ENCODE results near the gene METTL24.

METTL24 gene, protein sequence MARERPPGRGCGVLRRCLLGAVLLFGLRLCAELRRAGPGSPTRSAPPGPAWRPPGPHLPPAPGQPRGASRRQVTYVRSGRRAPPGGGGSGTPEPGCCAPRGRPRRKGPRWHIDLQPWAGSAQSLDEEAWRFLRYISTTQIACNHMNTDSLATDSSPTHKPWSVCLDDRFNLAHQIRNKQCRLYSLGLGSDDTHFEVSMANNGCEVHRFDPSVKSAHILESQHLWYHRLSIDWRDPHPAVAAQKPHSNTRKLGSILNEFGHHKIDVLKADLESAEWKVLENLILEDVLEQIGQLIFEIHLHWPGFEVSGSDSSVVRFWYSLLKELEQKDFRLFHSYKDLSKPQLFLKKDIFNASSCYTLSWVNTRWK

DNA sequence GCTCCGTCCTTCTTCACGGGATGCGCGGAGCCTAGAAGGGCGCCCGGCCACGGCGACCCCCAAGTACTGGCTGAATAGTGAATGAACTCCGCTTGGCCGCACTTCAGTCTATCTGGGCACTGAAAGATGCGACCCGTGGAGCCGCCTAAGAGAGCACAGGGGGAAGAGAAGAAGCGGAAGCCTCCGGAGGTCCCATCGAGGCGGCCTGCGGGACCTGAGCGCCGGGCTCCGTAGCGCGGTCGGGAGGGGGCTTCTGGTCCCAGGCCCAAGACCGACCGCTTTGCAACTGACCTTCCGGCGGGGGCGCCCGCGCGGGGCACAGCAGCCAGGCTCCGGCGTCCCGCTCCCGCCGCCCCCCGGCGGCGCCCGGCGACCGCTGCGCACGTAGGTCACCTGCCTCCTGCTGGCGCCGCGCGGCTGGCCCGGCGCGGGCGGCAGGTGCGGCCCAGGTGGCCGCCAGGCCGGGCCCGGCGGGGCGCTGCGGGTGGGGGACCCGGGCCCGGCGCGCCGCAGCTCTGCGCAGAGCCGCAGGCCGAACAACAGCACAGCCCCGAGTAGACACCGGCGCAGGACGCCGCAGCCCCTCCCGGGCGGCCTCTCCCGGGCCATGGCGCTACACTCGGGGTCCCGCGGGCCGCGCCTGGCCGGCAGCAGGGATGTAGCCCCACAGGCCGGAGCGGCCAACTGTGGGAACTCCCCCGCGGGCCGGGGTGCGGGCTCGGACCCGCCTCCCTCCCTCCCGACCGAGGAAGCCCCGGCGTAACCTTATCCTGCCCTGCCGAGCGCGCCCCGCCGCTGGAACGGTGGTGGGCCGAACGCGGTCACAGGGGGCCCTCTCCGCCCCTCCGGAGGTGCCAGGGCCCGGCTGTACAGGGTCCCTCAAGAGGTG is at the start of gene METTL24:
Gene METTL24 (minus strand): TSS at position 686 of the 889 bp plus-strand sequence. CDS start 77 bp downstream, at position 609.
- DNase-seq (ENCODE audit: low spot score): no peak

DNA sequence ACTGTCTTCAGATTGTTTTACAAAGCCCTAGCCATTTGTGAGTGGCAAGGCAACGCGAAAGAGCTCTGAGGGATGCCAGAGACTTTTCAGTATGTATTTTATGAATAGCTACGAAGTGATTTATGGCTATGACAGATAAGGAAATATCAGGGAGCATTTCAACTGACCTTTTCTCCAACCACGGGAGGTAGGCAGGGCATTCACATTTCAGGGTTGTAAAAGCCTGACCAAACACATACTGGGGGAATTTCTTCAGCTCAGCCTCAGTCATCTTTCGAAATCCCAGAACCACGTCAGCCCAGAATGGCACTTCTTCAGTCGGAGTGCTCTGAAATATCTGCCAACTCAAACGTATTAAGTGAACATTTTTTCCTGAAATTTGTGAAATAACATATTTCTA is 46.5 kb upstream of the METTL24 start:
- no peak for DNase-seq (ENCODE audit: low spot score)

DNA sequence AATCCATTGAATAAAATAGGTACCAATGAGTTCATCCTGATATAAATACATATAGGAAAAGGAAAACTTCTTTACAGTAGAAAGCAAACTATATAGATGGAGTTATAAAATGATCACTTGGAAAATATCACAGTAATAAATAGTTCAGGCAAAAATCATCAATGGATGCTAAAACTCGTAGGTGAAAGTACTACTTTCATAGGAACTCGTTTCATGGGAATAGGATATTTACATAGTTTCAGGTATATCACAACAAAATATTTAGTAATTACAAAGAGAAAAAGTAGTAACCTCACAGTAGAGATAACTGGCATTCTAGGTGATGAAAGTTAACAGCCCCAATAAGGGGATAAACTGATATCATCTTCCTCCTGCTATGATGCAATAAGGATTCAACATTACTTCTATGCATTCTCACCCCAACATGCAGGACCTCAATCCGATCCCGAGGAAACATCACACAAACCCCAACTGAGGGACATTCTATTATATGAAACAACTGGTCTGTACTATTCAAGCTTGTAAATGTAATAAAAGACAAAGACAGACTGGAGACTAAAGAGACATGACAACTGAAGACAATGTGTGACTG is 43.5 kb upstream of the METTL24 start:
- no peak for DNase-seq (ENCODE audit: low spot score)

DNA sequence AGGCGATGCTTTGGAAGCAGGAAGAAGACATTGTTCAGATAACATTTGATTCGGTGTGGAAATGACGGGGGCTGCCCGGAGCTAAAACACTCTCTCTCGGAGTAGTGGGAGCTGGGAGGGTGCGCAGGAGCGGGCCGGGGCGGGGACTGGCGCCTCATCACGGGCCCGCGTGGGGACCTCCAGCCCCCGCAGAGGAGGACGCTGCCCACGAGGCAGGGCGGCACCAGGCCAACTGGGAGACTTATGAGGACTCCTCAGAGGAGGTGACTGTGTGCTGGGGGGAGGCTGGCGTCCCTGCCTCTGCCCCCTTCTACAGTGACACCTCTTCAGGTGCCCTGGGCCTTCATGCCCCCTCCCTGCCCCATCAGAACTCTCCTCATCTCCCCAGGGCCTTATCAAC is 42.1 kb upstream of the METTL24 start:
- DNase-seq (ENCODE audit: low spot score): no peak

DNA sequence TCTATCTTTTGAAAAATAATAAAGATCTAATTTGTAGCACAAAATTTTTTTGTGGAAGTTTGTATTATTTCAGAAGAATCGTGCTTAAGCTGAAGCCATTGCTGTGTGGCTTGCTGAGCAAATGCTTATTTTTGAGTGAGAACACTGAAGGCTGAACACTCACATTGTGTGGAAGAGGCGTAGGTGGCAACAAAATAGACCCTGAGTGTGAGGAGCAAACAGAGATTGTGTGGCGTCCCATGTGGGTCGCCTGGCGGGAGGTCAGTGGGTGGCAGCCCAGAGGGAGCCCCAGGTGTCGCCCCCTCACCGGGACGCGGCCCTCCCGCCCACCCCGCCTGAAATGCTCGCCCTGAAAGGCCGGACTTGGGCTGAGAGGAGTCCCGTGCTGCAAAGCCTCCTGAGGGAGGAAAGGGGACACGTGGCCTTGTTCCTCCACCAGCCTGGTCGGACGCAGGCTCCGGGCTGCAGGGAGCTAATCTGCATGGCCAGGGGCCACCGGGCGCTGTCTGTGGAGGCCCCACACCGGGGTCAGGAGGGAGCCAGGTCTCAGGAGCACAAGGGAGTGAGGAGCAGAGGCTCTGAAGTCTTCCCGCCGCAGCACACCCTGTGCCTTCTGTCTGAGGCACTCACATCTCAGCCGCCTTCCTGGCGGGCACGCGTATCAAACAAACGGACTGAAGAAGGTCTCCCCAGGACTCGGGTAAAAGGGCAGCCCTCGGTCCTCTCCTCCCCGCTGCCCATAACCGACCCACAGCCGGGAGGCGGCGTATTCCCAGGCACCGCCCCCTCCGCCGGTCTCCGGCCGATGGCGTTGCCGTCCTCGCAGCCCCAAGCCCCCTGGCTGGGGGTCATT is 41.3 kb upstream of the METTL24 start:
- no peak for DNase-seq (ENCODE audit: low spot score)

DNA sequence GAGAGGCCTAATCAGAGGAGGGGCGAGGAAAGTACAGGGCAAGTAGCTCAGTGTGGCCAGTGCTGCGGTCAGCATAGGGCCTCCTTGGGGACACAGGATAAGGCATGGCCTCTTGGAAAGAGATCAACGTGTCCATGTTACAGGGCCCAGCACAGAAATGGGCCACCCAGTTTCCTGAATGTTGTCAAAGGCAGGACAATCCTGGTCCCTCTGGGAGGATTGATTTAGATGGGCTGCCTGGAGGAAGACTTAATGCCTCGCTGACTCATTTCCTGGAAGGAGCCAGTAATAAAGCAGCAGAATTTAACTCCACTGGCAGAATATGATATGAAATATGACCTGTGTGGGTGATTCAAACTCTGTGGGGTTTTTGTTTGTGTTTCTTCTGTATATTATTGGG is 40.6 kb upstream of the METTL24 start:
- DNase-seq (ENCODE audit: low spot score): no peak

DNA sequence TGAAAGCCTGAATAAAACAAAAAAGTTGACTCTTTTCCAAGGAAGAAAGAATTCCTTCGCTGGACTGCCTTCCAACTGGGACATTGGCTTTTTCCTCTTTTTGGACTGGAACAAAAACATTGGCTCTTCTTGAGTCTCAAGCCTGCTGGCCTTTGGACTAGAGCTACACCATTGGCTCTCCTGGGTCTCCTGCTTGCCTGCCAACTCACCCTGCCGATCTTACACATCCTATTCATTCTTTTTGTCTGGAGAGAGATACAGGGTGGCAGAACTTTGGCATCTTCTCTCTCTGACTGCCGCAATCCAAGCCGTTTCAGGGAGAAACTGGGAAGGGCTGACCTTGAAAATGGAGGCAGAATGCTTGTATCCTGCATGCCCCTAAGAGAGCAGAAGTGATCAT is 37.1 kb upstream of the METTL24 start:
- no peak for DNase-seq (ENCODE audit: low spot score)

DNA sequence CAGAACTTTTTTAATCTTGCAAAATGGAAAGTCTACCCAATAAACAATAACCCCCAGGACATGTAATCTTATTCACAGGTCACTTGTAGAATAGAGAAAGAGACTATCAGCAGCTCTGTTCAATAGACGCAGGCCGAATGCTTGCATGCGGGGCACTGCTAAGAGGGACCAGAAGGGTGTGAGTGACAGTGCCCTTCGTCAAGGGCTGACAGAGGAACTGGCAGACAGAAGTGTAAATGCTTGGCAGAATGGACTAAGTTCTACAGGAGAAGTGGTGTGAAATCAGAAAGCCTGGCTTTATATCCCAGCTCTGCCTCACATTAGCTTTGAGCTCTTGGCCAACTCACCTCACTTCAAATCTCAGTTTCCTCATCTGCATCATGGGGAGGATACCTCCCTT is 36.3 kb upstream of the METTL24 start:
- DNase-seq (ENCODE audit: low spot score): no peak

DNA sequence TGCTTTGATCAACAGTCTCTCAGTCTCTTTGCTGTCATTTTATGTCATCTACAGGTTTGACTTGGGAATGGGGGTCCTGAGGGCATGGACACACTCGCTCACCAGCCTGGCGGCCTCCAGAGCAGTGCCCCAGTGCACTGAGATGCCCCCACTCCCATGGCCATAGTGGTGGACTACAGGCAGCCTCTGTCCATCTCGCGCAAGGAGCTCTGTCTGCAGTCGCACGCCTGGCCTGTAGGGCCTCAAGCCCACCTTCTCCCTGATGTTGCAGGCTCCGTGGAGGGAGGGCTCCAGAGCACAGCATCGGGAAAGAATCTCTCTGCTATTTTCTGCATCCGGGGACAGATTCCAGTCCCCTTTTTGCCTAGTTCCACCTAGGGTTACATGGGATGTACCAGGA is 34.6 kb upstream of the METTL24 start:
- DNase-seq (ENCODE audit: low spot score): no peak

DNA sequence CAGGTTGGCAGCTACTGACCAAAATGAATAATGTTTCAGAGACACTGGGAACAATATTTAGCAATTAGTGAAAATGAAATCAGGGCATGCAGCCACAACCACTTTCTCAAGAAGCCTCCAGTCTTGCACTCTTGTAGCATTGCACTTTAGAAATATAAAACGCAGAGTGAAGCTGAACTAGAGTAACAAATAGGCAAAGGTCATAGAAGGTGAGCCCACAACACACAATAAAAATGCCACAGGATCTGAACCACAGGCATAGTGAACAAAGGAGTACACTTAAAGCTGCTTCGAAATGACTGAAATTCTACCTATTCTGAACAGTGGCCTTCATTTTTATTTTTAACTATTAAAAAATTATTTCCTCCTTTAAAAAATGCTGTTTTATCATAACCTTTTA is 32.3 kb upstream of the METTL24 start:
- no peak for DNase-seq (ENCODE audit: low spot score)

DNA sequence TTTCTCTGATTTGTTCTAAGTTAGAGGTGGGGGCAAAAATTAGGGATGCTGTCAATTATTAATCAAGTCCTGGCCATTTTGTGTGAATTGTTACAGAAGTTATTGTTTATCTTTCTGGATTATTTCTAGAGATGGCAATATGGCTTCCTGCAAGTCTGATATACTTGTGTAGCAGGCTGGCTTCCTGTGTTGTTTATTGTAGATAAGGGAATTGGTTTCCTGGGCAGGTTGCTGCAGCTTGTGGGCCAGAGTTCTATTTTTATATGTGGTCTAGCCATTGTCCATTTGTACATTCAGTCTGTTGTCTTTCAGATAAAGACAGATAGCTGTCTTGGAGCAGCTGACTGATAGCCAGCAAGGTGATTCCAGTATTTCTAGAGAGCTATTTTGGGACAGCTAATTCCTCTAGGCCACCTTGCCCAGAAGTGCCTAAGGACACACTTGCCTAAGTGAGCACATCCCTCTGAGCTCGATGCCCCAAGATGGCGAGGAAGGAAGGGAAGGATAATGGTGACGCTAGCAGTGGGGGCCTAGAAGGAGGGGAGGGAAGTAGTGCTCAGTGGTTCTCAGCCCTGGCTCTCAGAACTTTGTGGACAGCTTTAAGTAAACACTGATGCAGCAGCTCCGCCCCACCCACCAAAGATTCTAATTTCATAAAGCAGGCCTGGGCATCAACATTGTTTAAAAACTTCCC is 31.7 kb upstream of the METTL24 start:
- DNase-seq (ENCODE audit: low spot score): no peak

DNA sequence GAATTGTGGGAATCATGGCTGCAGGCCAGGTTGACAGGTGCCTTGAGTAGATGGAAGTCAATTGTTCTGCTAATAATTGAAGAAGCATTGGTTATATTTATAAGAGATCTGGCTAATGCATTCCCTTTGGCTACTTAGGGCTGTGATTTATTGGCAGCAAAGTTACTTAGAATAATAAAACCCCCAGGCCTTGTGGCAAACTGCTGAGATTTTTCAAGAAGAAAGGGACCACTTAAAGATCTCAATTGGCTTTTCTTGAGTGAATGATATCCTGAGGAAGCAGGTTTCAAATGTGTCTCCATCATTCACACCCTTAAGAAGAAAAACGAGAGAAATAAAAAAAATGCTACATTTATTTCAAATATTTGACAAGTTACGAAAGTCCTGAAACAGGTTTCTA is 29.8 kb upstream of the METTL24 start:
- DNase-seq (ENCODE audit: low spot score): no peak

DNA sequence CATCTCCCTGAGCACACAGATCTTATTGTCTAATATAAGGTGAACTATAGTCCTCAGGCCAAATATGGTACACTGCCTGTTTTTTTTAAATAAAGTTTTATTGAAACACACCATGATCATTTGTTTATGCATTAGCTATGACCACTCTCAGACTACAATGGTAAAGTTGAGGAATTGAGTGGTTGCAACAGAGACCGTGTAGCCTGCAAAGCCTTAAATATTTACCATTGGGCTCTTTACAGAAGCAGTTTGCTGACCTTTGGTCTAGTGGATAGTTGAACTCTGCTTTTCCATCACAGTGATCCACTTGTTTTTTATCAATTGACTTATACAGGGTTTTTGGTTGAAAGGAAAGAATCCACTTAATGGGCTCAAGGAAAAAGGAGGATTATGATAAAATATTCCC is 27.3 kb upstream of the METTL24 start:
- no peak for DNase-seq (ENCODE audit: low spot score)

DNA sequence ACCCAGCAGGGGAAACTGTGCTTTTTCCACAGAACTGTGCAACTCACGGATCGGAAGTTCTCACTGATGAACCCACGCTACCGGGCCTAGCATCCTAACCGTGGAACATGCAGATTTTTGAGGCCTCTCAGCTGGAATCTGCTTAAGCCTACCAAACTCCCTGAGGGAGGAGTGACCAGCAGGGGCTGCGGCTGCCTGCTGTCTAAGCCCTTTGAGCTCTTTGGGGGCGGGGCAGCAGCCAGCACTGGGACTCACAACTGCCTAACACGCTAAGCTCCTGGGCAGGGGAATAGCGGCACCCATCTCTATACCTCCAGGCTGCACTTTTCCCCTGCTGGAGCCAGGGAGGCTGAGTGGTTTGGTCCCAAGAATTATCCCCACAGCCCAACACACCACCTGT is 20.4 kb upstream of the METTL24 start:
- DNase-seq (ENCODE audit: low spot score): no peak

DNA sequence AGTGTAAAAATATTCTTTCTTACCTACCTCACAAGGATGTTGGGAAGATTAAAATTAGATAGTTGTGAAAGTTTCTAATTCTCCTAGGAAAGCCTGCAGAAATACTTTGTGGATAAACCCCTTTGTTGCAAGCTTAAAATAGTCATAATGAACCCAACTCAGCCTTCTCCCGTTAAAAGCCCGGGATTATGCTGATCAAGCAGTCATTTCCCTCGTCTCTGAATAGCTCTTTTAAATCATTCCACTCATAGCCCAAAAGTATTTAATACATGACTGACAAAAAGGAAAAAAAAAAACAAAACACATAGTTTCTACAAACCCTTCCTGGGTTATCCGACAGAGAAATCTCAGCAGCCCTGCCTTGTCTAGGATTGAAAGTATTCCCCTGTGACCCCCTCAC is 10.9 kb upstream of the METTL24 start:
- DNase-seq (ENCODE audit: low spot score): no peak

DNA sequence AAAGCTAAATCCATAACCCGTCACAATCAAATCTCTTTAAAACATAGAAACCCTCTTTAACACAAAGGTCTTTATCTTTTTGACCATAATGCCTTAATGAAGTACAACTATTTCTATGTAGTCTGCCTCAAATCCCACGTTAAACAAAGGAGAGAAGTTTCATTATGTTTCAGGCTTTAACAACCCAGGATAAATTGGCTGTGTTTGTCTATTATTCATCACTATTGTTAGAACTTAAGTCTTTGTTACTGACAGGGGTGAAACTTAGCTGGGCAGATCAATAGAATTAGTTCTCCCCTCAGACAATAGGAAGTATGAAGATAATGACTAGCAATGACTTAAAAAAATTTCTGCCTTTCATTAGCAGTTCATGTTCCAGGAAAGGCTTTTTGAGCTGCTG is 10.1 kb upstream of the METTL24 start:
- DNase-seq (ENCODE audit: low spot score): no peak

DNA sequence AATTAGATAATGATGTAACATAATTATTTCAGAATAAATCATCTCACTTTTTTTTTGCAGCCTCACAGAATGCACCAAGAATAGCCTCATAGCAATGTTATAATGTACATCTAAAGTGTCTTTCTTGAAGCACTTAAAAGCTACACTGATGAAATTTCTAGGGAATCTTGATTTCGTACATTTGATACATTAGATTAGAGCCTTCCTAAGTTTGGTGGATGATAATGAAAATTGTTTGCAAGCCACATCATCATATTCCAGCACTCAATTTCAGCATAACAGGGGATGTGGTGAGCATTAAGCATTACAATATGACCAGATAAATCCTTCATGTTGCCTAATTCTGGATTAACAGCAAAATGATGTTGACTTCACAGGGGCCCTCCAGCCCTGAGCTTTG is 9.7 kb upstream of the METTL24 start:
- DNase-seq (ENCODE audit: low spot score): no peak

DNA sequence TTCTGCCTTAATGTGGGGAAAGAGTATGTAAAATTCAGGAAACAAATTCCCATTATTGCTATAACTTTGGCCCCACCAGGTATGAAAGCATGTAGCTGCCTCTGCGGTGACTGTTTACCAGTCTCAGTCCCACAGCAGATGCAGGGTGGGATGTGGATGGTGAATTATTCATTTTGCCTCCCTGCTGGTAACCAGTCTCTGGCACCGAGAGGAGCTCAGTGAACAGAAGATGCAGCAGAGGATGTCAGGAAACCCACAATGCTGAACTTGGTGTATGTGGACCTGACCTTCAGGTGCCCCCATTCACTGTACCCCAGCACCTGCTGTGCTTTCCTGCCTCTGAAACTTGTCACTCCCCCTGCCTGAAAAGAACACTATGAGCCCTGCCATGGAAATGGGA is 8.8 kb upstream of the METTL24 start:
- DNase-seq (ENCODE audit: low spot score): no peak

DNA sequence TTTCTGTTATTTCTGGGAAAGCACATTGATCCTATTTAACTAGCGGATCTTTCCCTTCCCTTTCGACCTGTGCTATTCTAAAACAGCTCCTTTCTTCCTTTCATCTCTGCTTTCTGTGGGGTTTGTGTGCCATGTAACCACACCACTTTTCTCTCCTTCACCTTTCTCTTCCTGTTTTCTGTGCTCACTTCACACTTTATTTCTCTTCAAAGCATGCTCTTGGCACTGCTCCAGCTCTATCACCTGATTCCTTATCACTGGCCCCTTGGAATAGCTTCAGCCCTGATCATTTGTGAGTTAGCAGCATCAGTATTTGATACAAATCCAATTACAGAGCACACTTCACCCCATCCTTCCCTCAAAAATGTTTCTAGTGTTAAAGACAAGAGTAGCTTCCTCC is 8.1 kb upstream of the METTL24 start:
- DNase-seq (ENCODE audit: low spot score): no peak

DNA sequence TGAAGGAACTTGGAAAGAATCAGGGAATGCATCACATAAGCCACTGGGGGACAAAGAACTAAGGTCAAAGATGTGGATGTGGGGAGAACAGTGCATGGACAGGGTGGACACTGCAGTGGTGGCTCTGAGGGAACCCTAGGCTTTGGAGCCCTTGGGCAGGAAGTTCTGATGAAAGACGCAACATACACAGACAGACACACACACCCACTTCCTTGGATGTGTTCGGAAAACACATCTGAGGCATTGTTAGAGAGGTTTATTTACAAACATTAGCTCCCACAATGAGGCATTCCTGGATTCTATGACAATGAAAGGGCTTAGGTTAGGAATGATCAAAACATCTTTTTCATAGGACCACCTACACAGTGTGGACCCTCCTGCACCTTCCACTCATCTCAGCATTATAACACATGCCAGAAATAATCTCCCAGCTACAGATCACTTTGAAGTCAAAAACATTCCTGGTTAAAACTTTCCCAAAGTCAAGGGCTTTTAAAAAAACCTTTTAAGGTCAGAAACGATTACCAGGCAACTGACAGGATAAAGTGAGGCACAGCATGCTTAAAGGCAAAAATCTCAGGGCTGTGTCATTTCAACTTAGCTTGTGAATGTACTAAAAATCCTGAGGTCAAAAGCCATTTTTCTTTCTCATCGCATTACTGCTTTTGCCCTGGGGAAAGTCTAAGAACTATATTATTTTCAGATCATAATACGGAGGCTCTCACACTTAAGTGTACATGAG is 6.4 kb upstream of the METTL24 start:
- DNase-seq (ENCODE audit: low spot score): no peak

DNA sequence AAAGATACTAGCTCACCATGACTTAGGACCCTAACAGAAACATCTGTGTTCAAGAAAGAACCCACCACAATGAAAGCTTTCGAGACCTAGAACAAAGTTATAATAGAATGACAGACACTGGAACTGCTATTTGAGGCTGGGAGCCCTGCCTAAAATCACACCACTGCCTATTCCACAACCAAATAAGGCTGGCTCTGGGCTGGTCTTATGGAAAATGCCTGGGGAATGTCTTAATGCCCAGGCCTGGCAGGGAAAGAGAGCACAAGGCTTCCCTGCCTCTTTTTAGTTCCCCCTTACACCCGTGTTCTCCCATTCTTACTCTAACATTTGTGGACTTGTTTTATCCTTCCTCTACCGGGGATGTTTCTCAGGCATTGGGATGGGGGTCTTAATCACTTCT is 5.6 kb upstream of the METTL24 start:
- no peak for DNase-seq (ENCODE audit: low spot score)
